Loucy (cell line): ENCODE data around the gene EIF4EBP2.

Source experiments
- H2AFZ ChIP-seq: fragments of 200-600 bp; sonication (generic); 2 replicates; pipeline ENCODE4 v1.6.0; 2016; ENCODE audit warnings: antibody characterized with exemption, mild to moderate bottlenecking, low read length, moderate library complexity
- H3F3A ChIP-seq: fragments of 200-600 bp; 2 replicates; pipeline ENCODE4 v1.6.0; 2016; ENCODE audit warnings: antibody characterized with exemption, low read depth, mild to moderate bottlenecking
- H3K27me3 ChIP-seq: fragments of 200-600 bp; sonication (generic); 2 replicates; pipeline ENCODE4 v1.6.1; 2014; ENCODE audit warnings: low read length, mild to moderate bottlenecking; ENCODE audit not compliant: insufficient read depth, poor library complexity, severe bottlenecking
- H3K36me3 ChIP-seq: fragments of 200-600 bp; sonication (generic); 2 replicates; pipeline ENCODE4 v1.6.1; 2016; ENCODE audit warnings: low read length; ENCODE audit not compliant: insufficient read depth
- H3K4me1 ChIP-seq: fragments of 200-600 bp; sonication (generic); 2 replicates; pipeline ENCODE4 v1.5.1; 2014; ENCODE audit warnings: low read length, mild to moderate bottlenecking; ENCODE audit not compliant: insufficient read depth, poor library complexity, severe bottlenecking
- H3K4me2 ChIP-seq: fragments of 200-600 bp; sonication (generic); 2 replicates; pipeline ENCODE4 v1.6.0; 2014; ENCODE audit warnings: antibody characterized with exemption, low read length, low read depth, mild to moderate bottlenecking; ENCODE audit not compliant: poor library complexity, severe bottlenecking
- H3K4me3 ChIP-seq: fragments of 200-600 bp; sonication (generic); 2 replicates; pipeline ENCODE4 v1.5.1; 2014; ENCODE audit warnings: low read length, mild to moderate bottlenecking, mixed read lengths; ENCODE audit not compliant: poor library complexity, severe bottlenecking
- H3K79me2 ChIP-seq: fragments of 200-600 bp; sonication (generic); 2 replicates; pipeline ENCODE4 v1.6.1; 2014; ENCODE audit warnings: low read length; ENCODE audit not compliant: insufficient read depth
- H3K9ac ChIP-seq: fragments of 200-600 bp; sonication (generic); 2 replicates; pipeline ENCODE4 v1.6.0; 2014; ENCODE audit warnings: mild to moderate bottlenecking, low read depth, low read length, moderate library complexity; ENCODE audit not compliant: poor library complexity, severe bottlenecking
- H3K9me2 ChIP-seq: fragments of 200-600 bp; sonication (generic); replicated peaks from 2 replicates; pipeline ENCODE4 v1.6.1; 2016; ENCODE audit warnings: low read depth, low read length, mixed read lengths
- H3K9me3 ChIP-seq: fragments of 200-600 bp; sonication (generic); 2 replicates; pipeline ENCODE4 v1.6.1; 2014; ENCODE audit warnings: mild to moderate bottlenecking, antibody characterized with exemption, low read length, low read depth; ENCODE audit not compliant: insufficient read depth
- H4K20me1 ChIP-seq: fragments of 200-600 bp; sonication (generic); 2 replicates; pipeline ENCODE4 v1.6.0; 2014; ENCODE audit warnings: antibody characterized with exemption, low read length, mild to moderate bottlenecking; ENCODE audit not compliant: insufficient read depth, poor library complexity, severe bottlenecking
- EZH2phosphoT487 ChIP-seq: fragments of 200-600 bp; IDR thresholded peaks from 2 replicates; pipeline ENCODE4 v1.6.1; 2018; ENCODE audit warnings: antibody characterized with exemption, mild to moderate bottlenecking, moderate library complexity, borderline replicate concordance
- TF ChIP-seq, protein P1 (sequence below): fragments of 200-600 bp; sonication (generic); conservative IDR thresholded peaks from 2 replicates; pipeline ENCODE4 v1.5.1; 2014; ENCODE audit warnings: mild to moderate bottlenecking, antibody characterized with exemption, low read length

EIF4EBP2 gene

DNA sequence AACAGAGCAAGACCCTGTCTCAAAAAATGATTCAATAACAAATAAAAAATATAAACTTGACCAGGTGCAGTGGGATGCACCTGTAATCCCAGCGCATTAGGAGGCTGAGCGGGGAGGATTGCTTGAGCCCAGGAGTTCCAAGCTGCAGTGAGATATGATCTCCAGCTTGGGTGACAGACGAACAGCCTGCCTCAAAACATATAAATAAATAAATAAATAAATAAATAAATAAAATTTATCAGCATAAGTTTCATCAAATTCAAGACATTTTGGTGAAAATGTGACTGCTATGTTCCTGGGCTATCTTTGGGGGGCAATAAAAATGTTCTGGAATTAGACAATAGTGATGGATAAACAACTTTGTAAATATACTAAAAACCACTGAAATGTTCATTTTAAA is 4.8 kb upstream of the EIF4EBP2 start:
- Histone ChIP-seq H3K79me2 (peaks cover 2% of the 10 kb centered on the region), H3K4me2 (no peak overlapping the region), H3K9ac (no peak overlapping the region), H3K9me3 (no peaks in the 10 kb centered on the region), H4K20me1 (peaks cover 1% of the 10 kb centered on the region), H3K9me2 (no peaks in the 10 kb centered on the region), H3K4me1 (peaks cover 3% of the 10 kb centered on the region), H3F3A (no peaks in the 10 kb centered on the region), H3K4me3 (no peak overlapping the region), H3K27me3 (no peaks in the 10 kb centered on the region), H3K36me3 (no peaks in the 10 kb centered on the region), H2AFZ (no peak overlapping the region)
- no peak for TF ChIP-seq EZH2phosphoT487
- TF ChIP-seq, protein P1, sequence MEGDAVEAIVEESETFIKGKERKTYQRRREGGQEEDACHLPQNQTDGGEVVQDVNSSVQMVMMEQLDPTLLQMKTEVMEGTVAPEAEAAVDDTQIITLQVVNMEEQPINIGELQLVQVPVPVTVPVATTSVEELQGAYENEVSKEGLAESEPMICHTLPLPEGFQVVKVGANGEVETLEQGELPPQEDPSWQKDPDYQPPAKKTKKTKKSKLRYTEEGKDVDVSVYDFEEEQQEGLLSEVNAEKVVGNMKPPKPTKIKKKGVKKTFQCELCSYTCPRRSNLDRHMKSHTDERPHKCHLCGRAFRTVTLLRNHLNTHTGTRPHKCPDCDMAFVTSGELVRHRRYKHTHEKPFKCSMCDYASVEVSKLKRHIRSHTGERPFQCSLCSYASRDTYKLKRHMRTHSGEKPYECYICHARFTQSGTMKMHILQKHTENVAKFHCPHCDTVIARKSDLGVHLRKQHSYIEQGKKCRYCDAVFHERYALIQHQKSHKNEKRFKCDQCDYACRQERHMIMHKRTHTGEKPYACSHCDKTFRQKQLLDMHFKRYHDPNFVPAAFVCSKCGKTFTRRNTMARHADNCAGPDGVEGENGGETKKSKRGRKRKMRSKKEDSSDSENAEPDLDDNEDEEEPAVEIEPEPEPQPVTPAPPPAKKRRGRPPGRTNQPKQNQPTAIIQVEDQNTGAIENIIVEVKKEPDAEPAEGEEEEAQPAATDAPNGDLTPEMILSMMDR = no peak

DNA sequence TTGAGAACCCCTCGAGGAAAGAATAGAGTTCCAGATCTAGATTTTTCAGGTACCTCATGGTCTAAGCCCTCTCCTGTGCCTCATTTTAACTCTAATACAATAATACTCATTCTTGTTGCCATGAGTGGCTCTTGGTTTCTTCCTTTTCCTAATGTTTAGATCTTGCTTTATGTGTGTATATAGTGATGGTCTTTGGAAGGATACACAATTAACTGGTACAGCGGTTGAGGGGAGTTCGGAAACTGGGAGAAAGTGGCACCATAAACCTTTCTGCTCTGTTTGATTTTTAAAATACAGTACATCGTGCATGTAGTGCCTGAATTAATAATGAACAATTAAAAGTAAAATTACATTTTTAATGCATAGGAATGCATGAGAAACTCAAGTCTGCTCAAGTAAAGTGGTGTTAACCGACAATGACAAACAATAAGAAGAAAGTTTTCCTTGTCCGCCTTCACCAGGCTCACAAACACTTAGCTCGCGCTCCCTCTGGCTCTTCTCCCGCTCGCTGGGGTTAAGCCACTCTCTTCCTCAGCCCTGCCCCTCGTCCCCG is 386 bp upstream of the EIF4EBP2 start:
- H3K79me2 ChIP-seq = peaks cover 35% of the 10 kb centered on the region
- H3K4me3 ChIP-seq = peak overlapping the region; percentile 84
- TF ChIP-seq, protein P1 = no peak
- no peak for TF ChIP-seq EZH2phosphoT487
- no peaks in the 10 kb centered on the region for H3K36me3 ChIP-seq
- H3K4me2 ChIP-seq = peak overlapping the region; percentile 77
- no peaks in the 10 kb centered on the region for H3K9me3 ChIP-seq
- peak overlapping the region; percentile 96 for H2AFZ ChIP-seq
- H3K9me2 ChIP-seq = no peaks in the 10 kb centered on the region
- H3K4me1 ChIP-seq = peaks cover 19% of the 10 kb centered on the region
- no peaks in the 10 kb centered on the region for H3F3A ChIP-seq
- peaks cover 32% of the 10 kb centered on the region for H4K20me1 ChIP-seq
- H3K27me3 ChIP-seq = no peaks in the 10 kb centered on the region
- H3K9ac ChIP-seq = peak overlapping the region; percentile 83

DNA sequence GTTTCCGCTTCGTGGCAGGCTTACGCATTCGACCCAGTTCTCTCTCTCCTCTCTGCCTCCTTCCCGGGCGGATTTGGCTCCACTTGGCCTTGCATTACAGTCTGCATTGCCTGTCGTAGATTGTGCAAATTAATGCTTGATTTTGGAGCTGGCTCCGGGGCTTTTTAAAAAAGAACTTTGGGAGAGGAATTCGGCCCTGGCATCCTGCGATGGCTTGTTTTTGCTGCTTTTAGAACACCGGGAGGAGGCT is 767 bp downstream of the EIF4EBP2 start:
- Histone ChIP-seq H3K9ac (peak overlapping the region; percentile 83), H3K4me3 (peak overlapping the region; percentile 84), H3K9me3 (no peaks in the 10 kb centered on the region), H3K4me2 (peak overlapping the region; percentile 91), H3K36me3 (no peaks in the 10 kb centered on the region), H3K4me1 (peaks cover 29% of the 10 kb centered on the region), H4K20me1 (peaks cover 44% of the 10 kb centered on the region), H3F3A (no peaks in the 10 kb centered on the region), H3K27me3 (no peaks in the 10 kb centered on the region), H2AFZ (no peak overlapping the region; the same call in 1 of the 2 replicates), H3K79me2 (peaks cover 47% of the 10 kb centered on the region), H3K9me2 (no peaks in the 10 kb centered on the region)
- TF ChIP-seq, protein P1 = no peak
- no peak for TF ChIP-seq EZH2phosphoT487
